HG03575 (cell line): Measurements from ENCODE around the gene SHE.

ENCODE experiments used
- ATAC-seq: cut with Tn5 transposase; IDR thresholded peaks from one replicate; pipeline ENCODE4 v1.9.1; 2021; ENCODE audit not compliant: unreplicated experiment, insufficient number of reproducible peaks, low FRiP score; ENCODE audit errors: extremely low read depth

SHE gene

DNA sequence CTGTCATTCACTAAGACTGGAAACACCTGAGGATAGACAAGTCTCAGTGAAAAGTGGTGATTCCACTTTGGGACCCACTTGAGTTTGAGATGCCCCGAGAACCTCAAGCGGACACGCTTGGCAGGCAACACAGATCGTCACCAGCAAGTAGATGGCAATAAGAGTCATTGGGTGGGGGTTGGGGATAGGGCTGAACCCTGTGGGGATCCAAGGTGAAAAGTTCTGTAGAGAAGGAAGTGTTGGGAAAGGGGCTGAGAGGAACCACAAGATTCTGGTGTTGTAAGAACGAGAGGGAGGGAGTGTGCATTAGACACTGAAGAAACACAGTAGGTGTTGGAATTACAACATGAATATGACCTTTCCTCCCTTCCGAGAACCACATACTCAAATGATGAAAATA is 45.6 kb downstream of the SHE start:
- no peak for ATAC-seq

GRCh38 chr1:154454386-154455120 is 47.7 kb downstream of the SHE start:
- ATAC-seq: no peak

DNA sequence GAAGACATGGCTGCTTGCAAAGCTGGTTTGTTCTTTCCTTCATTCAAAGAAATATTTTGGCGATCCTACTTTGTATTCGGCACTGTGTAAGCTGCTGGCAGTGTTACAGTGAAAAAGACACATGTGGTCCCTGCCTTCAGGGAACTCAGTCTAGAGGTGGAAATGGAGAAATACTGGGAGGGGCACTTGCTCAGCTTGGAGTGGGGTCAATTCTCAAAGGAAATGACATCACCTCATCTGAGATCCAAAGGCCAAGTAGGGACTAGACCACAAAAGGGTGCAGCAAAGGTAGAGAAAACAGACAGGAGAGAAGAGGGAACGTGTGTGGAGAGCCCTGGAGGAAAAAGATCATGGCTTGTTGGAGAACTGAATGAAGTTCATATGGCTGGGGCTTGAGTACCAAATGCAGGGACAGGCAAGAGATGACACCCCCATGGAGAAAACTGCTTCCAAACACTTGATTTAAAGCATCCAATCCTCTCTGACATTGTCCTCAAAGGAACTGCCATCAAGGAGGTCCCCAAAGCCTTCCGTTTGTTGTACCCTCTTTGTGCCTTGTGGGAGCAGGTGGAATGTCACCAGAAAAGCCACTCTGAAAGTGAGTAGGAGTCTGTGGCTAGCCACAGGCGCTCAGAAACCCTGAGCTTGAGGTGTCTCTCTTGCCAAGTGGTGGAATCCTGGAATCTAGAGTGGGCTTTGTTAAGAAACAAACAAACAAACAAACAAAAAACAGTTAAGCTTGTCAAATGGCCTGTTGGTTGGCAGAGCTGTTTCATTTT is 48.4 kb downstream of the SHE start:
- no peak for ATAC-seq

DNA sequence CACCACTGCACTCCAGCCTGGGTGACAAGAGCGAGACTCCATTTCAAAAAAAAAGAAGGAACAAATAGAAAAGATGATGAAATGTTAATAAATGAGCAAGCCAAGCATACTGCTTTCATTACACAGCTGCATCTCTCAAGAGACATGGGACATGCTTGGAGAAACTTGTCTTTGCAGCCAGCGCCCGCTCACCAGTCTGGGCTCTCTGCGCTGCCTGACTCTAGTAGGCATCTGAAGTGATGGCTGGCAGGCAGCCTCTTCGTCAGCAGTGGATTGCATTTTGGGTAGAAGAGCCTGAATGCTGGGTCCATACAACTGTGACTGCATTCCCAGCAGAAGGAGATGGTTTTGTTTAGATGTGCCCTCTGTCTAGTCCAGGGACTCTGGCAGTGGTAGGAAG is 49.1 kb downstream of the SHE start:
- ATAC-seq: no peak

- ATAC-seq: no peak
Observed at GRCh38 chr1:154448331-154448811, 53.8 kb downstream of the SHE start.

DNA sequence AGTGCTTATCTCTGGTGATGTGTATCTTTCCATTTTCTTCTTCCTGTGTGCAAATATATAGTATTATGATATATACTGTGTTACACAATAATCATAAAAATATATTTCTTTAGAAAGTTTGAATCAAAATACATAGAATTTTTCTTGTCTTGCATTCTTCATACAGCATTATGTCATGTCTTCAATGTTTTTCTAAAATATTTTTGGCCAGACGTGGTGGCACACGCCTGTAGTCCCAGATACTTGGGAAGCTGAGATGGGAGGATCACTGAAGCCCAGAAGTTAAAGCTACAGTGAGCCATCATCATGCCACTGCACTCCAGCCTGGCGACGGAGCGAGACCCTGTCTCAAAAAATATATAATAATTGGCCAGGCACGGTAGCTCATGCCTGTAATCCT is 55.4 kb downstream of the SHE start:
- ATAC-seq: no peak

DNA sequence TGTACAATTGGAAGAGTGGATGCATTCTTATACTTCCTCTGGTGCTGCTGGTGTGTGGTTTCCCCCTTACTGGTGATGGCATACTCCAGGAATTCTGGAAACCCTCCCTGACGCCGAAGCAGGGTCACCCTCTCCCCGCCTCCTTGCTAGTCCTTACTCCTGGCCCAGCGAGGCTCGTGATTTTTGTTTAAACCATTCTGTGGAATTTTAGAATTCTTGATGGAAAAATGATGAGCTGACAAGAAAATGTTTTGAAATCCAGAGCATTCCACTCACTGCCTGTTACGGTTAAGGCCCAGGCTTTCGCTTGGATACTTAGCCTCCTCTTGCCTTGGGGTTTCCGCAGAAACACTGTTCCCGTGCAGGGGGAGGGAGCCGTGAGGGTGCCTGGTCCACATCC is 55.9 kb downstream of the SHE start:
- ATAC-seq: no peak

GRCh38 chr1:154445040-154445472 is 57.2 kb downstream of the SHE start:
- ATAC-seq: no peak

DNA sequence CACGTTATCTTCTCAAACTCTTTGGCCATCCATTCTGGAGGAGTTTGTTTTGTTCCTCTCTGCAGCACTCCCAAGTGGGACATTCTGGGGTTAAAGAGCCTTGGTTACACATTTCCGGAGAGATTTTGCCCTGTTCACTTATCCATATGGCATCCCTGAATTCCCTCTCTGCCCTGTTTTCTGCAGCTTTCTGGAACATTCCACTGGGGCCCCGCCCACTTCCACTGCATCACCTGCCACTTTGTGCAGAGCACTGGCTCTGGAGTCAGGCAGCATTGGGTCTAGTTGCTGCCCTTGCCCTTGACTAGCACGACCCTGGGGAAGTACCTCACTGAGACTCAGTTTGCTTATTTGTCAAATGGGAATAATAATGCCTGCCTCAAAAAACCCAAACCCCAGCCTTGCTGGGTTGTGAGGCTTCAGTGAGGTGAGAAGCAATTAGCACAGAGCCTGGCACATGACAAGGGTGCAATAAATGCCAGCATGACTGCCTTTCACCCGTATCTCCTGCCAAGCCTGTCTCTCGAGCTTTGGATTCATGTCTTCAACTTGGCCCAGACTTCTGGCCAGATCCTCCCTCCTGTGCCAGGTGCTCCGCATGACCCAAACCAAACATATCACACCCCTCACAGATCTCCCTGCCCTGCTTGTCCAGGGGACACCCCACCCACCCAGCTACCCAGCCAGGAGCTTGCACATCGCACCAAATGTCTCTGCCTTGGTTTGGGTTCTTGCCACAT is 58.8 kb downstream of the SHE start:
- ATAC-seq: no peak

DNA sequence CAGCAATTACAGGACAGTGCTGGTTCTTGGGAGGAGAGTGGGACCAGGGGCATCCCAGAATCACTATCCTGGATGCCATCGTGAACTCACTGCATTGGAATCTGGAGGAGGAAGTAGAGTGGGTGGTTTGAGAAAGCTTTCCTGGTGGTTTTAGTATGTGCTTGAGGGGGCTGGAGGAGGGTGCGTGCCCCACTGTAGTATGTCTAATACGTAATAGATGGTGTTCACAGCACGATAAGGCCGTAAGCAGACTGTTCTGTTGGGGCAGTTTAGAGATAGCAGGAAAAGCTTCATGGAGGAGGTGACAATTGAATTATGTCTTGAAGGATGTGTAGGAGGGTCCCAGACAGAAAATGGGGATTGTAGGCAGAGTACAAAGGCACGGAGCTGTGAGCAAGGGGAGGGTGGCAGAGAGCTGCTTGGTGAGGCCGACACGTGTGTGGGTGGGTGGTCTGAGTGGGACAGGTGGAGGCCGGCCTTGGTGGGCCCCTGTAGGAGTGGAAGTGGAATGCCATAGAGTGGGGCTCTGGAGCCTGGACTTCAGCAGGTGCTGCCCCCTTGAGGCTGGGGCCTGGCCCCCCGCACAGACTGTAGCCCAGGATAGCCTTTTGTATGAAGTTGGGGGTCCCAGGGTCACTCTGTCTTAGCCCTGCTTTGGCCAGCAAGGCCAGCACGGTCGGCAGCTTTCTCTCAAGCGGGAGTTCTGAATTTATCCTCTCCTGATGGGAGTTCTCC is 60.0 kb downstream of the SHE start:
- no peak for ATAC-seq

DNA sequence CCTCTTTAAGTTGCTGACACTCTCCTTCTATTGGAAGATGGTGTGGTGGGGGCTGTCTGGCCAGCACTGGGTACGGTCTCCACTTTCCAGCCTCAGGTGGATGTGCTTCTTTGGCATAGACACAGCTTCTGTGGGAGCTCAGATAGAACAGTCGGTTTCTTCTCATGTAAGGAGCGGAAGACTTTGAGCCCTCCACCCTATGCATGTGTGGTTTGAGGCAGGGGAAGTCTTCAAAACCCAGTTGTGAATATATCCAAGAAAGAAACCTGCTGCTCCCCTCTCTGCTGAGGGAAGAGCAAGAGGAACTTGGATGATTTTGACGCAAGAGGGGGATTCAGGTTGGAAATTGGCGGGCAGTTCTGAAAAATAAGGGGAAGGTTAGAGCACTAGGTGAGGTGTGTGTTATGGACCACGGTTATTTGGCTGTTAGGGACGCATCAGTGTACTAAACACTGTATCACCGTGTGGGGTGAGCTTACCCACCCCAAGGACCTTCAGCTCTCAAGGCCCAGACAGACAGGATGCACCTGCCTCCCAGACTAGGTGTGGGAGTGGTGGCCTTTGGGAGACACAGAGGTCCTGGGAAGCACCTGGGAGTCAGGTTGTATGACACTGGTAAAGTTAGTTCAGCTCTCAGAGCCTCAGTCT is 60.8 kb downstream of the SHE start:
- ATAC-seq: no peak

DNA sequence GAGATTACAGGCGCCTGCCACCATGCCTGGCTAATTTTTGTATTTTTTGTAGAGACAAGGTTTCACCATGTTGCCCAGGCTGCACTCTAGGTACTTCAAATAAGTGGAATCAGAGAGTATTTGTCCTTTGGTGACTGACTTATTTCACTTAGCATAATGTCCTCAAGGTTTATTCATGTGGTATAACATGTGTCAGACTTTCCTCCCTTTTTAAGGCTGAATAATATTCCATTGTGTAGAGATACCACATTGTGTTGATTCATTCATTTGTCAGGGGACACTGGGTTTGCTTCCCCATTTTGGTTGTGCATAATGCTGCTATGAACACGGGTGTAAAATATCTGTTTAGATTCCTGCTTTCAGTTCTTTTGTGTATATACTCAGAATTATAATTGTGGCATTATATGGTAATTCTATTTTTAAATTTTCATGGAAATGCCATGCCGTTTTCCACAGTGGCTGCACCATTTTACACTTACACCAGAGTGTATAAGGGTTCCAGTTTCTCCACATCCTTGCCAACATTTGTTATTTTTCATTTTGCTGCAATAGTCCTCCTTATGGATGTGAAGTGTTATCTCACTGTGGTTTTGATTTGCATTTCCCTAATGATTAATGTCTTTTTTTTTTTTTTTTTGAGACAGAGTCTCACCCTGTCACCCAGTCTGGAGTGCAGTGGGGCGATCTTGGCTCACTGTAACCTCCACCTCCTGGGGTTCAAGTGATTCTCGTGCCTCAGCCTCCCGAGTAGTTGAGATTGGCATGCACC is 62.0 kb downstream of the SHE start:
- no peak for ATAC-seq

- ATAC-seq: no peak
Observed at GRCh38 chr1:154436433-154436832, 65.8 kb downstream of the SHE start.

DNA sequence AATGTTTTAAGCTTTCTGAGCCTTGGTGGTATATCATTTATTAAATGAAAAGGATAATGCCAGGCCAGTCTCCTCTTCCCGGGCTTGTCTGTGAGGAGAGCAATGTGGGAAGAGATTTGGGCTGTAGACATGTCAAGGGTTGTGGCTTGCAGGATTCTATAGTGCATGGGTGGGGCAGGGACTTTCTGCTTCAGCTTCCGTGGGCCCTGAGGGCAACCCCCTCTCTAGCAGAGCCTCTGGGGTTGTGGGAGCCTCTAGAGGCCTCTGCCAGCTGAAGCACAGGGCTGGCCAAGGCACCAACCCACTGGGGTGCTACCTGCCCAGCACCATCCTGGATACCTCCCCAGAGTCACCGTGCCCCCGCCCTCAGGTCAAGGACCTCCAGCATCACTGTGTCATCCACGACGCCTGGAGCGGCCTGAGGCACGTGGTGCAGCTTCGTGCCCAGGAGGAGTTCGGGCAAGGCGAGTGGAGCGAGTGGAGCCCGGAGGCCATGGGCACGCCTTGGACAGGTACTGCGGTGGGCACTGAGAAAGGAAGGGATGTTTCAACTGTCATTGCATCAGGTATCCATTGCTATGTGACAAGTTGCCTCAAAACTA is 66.5 kb downstream of the SHE start:
- ATAC-seq: no peak

- ATAC-seq: no peak
Observed at GRCh38 chr1:154434346-154435085, 67.7 kb downstream of the SHE start.

- ATAC-seq: no peak
Observed at GRCh38 chr1:154433161-154433764, 68.9 kb downstream of the SHE start.
